Astrocyte (in vitro differentiated cells and primary cell): ENCODE data around the gene ADAM19. TPM values are rescaled to one million over a fixed set of nuclear protein-coding genes. Genes with fewer than 3 reads are reported as not detected.

Experiments
- DNase-seq: peaks from one replicate; pipeline ENCODE4 v3.0.0-alpha.2; 2010; ENCODE audit warnings: low read depth
- FAIRE-seq: peaks from 2 replicates; lab custom pipeline; 2011; peaks lifted over from hg19 to GRCh38; lab: Jason Lieb, UNC
- H2AFZ ChIP-seq: 2 replicates; pipeline ENCODE4 v1.6.0; 2012; ENCODE audit warnings: low read depth, low read length, inconsistent platforms
- H3K27ac ChIP-seq: 2 replicates; pipeline ENCODE4 v1.5.1; 2011; ENCODE audit warnings: low read depth, low read length, inconsistent platforms
- H3K27me3 ChIP-seq: 2 replicates; pipeline ENCODE4 v1.6.0; 2011; ENCODE audit warnings: low read length, inconsistent platforms; ENCODE audit not compliant: insufficient read depth
- H3K36me3 ChIP-seq: 2 replicates; pipeline ENCODE4 v1.5.1; 2011; ENCODE audit warnings: low read length, inconsistent platforms; ENCODE audit not compliant: insufficient read depth
- H3K4me1 ChIP-seq: 2 replicates; pipeline ENCODE4 v1.5.1; 2011; ENCODE audit warnings: low read length, inconsistent platforms; ENCODE audit not compliant: insufficient read depth
- H3K4me2 ChIP-seq: 2 replicates; pipeline ENCODE4 v1.6.0; 2012; ENCODE audit warnings: low read length, inconsistent platforms
- H3K4me3 ChIP-seq: 2 replicates; pipeline ENCODE4 v1.5.1; 2011; ENCODE audit warnings: low read depth, mild to moderate bottlenecking, low read length, inconsistent platforms; ENCODE audit not compliant: insufficient read depth
- H3K79me2 ChIP-seq: 2 replicates; pipeline ENCODE4 v1.6.0; 2012; ENCODE audit warnings: mild to moderate bottlenecking, low read length, inconsistent platforms; ENCODE audit not compliant: insufficient read depth
- H3K9ac ChIP-seq: 2 replicates; pipeline ENCODE4 v1.6.0; 2012; ENCODE audit warnings: mild to moderate bottlenecking, low read length, inconsistent platforms
- H3K9me3 ChIP-seq: 2 replicates; pipeline ENCODE4 v1.5.1; 2012; ENCODE audit warnings: low read depth, mild to moderate bottlenecking, low read length, inconsistent platforms; ENCODE audit not compliant: insufficient read depth
- H4K20me1 ChIP-seq: 2 replicates; pipeline ENCODE4 v1.6.0; 2012; ENCODE audit warnings: low read length, inconsistent platforms; ENCODE audit not compliant: insufficient read depth
- H3K27ac Mint-ChIP-seq: one replicate; pipeline ENCODE4 v1.8.0; 2021; ENCODE audit warnings: mild to moderate bottlenecking, mixed read lengths; ENCODE audit not compliant: unreplicated experiment
- H3K27me3 Mint-ChIP-seq: one replicate; pipeline ENCODE4 v1.8.0; 2021; ENCODE audit warnings: low read depth, mixed read lengths; ENCODE audit not compliant: unreplicated experiment
- H3K36me3 Mint-ChIP-seq: one replicate; pipeline ENCODE4 v1.8.0; 2021; ENCODE audit warnings: low read depth, mixed read lengths; ENCODE audit not compliant: unreplicated experiment
- H3K4me1 Mint-ChIP-seq: one replicate; pipeline ENCODE4 v1.8.0; 2021; ENCODE audit warnings: low read depth, mixed read lengths; ENCODE audit not compliant: unreplicated experiment
- H3K4me3 Mint-ChIP-seq: one replicate; pipeline ENCODE4 v1.8.0; 2021; ENCODE audit warnings: mild to moderate bottlenecking, moderate library complexity, mixed read lengths; ENCODE audit not compliant: unreplicated experiment
- H3K9me3 Mint-ChIP-seq: one replicate; pipeline ENCODE4 v1.8.0; 2021; ENCODE audit warnings: mild to moderate bottlenecking, mixed read lengths; ENCODE audit not compliant: unreplicated experiment
- CTCF ChIP-seq: IDR thresholded peaks from 2 replicates; pipeline ENCODE4 v1.5.1; 2011; ENCODE audit warnings: low read depth, mild to moderate bottlenecking, inconsistent platforms, low read length, moderate library complexity; ENCODE audit not compliant: insufficient read depth
- EZH2 ChIP-seq: IDR thresholded peaks from 2 replicates; pipeline ENCODE4 v1.6.1; 2012; ENCODE audit warnings: mild to moderate bottlenecking, low read length, inconsistent platforms; ENCODE audit not compliant: insufficient read depth
- total RNA-seq: library from RNA; stranded (reverse); gene quantifications from 2 replicates; pipeline ENCODE4 v1.2.1, GENCODE V29; 2021

ADAM19 gene
- total RNA-seq, 1 donor from 2014 or later: 316 TPM

- Mint-ChIP-seq H3K4me3 (peak overlapping the region; percentile 20), H3K36me3 (peaks cover 18% of the 10 kb centered on the region), H3K27me3 (no peaks in the 10 kb centered on the region), H3K4me1 (peaks cover 75% of the 10 kb centered on the region), H3K27ac (peak overlapping the region; percentile 24), H3K9me3 (no peaks in the 10 kb centered on the region)
- Histone ChIP-seq H3K4me3 (no peak overlapping the region), H3K36me3 (no peaks in the 10 kb centered on the region), H3K4me1 (peaks cover 93% of the 10 kb centered on the region), H3K9me3 (no peaks in the 10 kb centered on the region), H3K27ac (peak overlapping the region; percentile 65), H4K20me1 (peaks cover 94% of the 10 kb centered on the region), H3K79me2 (peaks cover 100% of the 10 kb centered on the region), H3K27me3 (no peaks in the 10 kb centered on the region), H3K4me2 (peak overlapping the region; percentile 47), H2AFZ (no peak overlapping the region), H3K9ac (peak overlapping the region; percentile 19)
- FAIRE-seq: no peak
- peak; percentile 68 for DNase-seq
- no peak for TF ChIP-seq CTCF
- TF ChIP-seq EZH2: no peak
Measured at GRCh38 chr5:157543825-157544622, 31.6 kb downstream of the ADAM19 start.

DNA sequence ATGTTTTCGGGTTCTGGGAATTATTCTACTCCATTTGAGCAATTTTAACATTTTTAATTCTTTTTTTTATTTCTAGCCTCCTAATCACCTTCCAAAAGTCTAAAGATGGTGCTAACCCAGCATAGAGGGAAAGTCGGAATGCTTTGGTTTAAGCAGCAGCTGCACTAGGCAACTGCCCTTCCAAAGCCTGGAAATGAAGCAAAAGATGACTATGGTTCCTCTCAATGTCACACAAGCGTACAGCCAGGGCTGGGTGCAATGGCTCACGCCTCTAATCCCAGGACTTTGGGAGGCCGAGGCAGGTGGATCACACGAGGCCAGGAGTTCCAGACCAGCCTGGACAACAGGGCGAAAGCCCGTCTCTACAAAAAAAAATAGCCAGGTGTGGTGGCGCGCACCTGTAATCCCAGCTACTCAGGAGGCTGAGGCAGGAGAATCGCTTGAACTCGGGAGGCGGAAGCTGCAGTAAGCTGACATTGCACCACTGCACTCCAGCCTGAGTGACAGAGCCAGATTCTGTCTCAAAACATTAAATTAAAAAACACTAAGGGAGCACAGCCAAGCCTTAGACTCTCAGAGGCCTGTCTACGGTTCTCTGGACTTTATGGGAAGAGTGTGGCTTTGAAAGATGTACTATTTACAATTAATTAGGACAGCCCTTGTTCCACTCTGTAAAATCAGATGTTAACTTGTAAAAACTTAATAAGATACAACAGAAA is 33.1 kb downstream of the ADAM19 start:
- Mint-ChIP-seq H3K4me3 (no peak overlapping the region), H3K27ac (no peak overlapping the region), H3K4me1 (peaks cover 64% of the 10 kb centered on the region), H3K36me3 (peaks cover 16% of the 10 kb centered on the region), H3K9me3 (no peaks in the 10 kb centered on the region), H3K27me3 (no peaks in the 10 kb centered on the region)
- H3K9me3 ChIP-seq: no peaks in the 10 kb centered on the region
- no peaks in the 10 kb centered on the region for H3K27me3 ChIP-seq
- H3K4me3 ChIP-seq: no peak overlapping the region
- peak overlapping the region; percentile 72 for H3K27ac ChIP-seq
- H3K79me2 ChIP-seq: peaks cover 100% of the 10 kb centered on the region
- peaks cover 3% of the 10 kb centered on the region for H3K36me3 ChIP-seq
- peaks cover 96% of the 10 kb centered on the region for H4K20me1 ChIP-seq
- peaks cover 77% of the 10 kb centered on the region for H3K4me1 ChIP-seq
- TF ChIP-seq EZH2 (no peak), CTCF (no peak)
- no peak overlapping the region for H2AFZ ChIP-seq
- peak overlapping the region; percentile 77 for H3K4me2 ChIP-seq
- FAIRE-seq: no peak
- no peak for DNase-seq
- no peak overlapping the region for H3K9ac ChIP-seq
